Raji (cell line): ENCODE results near the gene NAA50.

ENCODE experiments used
- POLR2A ChIP-seq: IDR thresholded peaks from 2 replicates; pipeline ENCODE4 v1.6.1; 2011; ENCODE audit warnings: low read depth, low read length, control low read depth; ENCODE audit not compliant: insufficient read depth

The NAA50 gene

GRCh38 chr3:113676261-113676660 is 69.8 kb downstream of the NAA50 start:
- no peak for TF ChIP-seq POLR2A

DNA sequence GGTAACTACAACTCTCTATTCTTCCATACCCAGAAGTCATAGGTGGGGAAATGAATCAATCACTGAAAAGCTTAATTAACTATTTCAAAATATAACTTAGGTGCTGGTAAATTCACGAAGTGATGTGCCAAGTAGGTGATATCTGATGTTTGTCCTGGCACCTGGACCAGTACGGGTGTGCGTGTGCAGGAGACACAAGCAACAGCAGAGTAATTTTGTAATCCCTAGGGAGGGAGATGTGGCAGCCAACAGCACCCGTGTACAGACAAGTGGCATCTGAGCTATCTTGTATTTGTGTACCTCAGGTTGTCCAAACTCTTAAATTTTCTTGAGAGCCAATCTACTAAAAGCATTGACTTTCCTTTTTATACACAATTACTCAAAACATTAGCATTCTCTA is 72.5 kb downstream of the NAA50 start:
- TF ChIP-seq POLR2A: no peak

- TF ChIP-seq POLR2A: no peak
These were observed 78.0 kb downstream of the NAA50 start for GRCh38 chr3:113668015-113668414.
